ENCODE results near the gene UVSSA.
A peak's percentile ranks its signal among the peaks of the same experiment; 100 is the strongest.

Gene UVSSA

GRCh38 chr4:1346781-1347409 lies at the start of gene UVSSA:
TSS of gene UVSSA (plus strand) at chr4:1347208. CDS start at chr4:1348092, 884 bp downstream.
- peak within 1 kb of the TSS; percentile 90 for H3K27ac ChIP-seq
- TF ChIP-seq ZFX (IDR thresholded peaks at IDR 0.05; ENCODE audit: borderline replicate concordance): no peak

DNA sequence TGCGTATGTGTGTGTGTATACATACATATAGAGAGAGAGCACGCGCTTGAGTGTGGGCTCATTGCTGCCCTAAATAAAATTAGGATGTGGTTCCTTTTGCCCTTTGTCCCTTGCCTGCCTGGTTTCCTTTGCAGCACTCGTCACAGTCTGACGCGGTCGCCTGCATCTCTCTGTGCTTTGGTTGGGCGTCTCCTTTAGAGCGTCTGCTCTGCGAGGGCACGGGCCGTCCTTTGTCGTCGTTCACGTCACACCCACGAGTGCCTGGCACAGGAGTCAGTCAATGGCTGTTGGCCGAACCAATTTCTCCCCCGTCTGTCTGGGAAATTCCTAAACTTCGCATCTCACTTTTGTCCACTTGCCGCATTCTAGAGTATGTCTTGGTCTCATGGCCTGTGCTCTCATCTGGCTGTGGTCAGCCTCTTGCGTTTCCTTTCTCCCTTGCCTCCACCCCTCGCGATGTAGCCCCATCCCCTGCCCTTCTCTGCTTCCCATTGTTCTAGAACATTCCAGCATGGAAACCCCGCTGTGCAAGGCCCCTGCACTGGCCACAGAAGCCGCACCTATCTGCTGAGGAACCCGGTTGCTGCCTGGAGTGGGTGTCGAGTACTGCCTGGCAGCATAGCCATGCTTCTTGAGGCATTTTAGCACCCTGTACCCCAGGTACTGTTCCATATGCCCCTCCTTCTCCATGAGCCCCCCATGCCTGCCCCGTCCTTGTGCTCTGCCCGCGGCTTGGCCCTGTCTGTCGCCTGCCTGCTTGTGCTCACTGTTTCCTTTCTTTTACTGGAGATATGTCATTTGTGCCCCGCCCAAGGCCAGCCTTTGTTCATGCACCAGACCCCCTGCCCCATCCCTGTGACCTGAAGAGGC lies 49.3 kb upstream of the UVSSA start:
- no peak overlapping the region for H3K27ac ChIP-seq
- no peak for TF ChIP-seq ZFX (IDR thresholded peaks at IDR 0.05; ENCODE audit: borderline replicate concordance)
- TF ChIP-seq, protein P1, sequence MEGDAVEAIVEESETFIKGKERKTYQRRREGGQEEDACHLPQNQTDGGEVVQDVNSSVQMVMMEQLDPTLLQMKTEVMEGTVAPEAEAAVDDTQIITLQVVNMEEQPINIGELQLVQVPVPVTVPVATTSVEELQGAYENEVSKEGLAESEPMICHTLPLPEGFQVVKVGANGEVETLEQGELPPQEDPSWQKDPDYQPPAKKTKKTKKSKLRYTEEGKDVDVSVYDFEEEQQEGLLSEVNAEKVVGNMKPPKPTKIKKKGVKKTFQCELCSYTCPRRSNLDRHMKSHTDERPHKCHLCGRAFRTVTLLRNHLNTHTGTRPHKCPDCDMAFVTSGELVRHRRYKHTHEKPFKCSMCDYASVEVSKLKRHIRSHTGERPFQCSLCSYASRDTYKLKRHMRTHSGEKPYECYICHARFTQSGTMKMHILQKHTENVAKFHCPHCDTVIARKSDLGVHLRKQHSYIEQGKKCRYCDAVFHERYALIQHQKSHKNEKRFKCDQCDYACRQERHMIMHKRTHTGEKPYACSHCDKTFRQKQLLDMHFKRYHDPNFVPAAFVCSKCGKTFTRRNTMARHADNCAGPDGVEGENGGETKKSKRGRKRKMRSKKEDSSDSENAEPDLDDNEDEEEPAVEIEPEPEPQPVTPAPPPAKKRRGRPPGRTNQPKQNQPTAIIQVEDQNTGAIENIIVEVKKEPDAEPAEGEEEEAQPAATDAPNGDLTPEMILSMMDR (IDR thresholded peaks at IDR 0.05): no peak

- H3K27ac ChIP-seq: no peak overlapping the region
- TF ChIP-seq, protein P1 (IDR thresholded peaks at IDR 0.05): no peak
- TF ChIP-seq ZFX (IDR thresholded peaks at IDR 0.05; ENCODE audit: borderline replicate concordance): no peak
Measured at GRCh38 chr4:1298461-1298860, 48.5 kb upstream of the UVSSA start.

DNA sequence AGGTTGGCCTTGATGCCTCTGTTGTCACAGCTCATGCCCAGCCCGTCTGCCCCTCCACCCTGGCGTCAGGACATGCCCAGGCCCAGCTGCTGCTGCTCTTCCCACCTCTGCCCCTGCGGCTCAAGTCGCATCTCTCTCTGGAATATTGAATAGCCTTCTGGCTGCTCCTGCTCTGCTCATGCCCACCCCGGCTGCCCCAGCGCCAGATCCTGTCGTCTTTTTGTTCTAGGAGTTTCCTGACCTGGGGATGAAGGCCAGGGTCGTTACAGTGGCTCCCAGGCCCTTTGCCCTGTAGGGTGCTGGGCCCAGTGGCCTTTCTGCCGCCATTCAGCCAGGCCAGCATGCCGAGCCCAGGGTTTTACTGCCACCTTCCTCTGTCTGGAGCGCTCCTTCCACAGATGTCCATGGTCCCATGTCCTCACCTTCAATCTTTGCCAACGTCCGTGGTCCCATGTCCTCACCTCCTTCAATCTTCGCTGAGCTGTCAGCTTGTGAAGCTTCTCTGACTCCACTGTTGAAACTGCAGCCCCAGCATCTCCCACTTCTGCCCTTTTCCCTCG lies 47.6 kb upstream of the UVSSA start:
- H3K27ac ChIP-seq: no peak overlapping the region
- no peak for TF ChIP-seq ZFX (IDR thresholded peaks at IDR 0.05; ENCODE audit: borderline replicate concordance)
- TF ChIP-seq, protein P1 (IDR thresholded peaks at IDR 0.05): no peak

GRCh38 chr4:1300466-1301455 lies 46.2 kb upstream of the UVSSA start:
- H3K27ac ChIP-seq: no peak overlapping the region
- TF ChIP-seq, protein P1 (IDR thresholded peaks at IDR 0.05): no peak
- no peak for TF ChIP-seq ZFX (IDR thresholded peaks at IDR 0.05; ENCODE audit: borderline replicate concordance)

- TF ChIP-seq, protein P1 (IDR thresholded peaks at IDR 0.05): no peak
- TF ChIP-seq ZFX (IDR thresholded peaks at IDR 0.05; ENCODE audit: borderline replicate concordance): no peak
- H3K27ac ChIP-seq: no peak overlapping the region
Measured at GRCh38 chr4:1302159-1302558, 44.8 kb upstream of the UVSSA start.

DNA sequence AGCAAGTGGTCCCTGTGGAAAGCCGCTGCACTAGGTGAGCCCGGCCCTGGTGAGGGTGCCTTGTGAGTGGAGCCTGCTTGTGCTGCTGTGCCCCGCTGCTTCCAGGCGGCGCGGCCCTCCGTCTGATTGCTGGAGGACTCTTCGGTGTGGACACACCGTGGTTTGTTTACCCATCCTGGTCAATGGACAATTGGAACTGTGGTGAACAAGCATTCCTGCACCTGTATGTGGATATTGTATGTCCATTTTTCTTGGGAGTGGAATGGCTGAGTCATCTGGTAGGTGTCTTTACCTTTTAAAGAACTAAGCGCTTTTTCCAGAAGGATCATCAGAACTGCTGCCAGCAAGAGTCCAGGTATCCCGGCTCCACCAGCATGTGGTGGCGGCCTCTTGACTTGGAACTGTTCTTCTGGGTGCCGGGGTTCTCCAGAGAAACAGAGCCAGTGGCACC lies 41.7 kb upstream of the UVSSA start:
- no peak overlapping the region for H3K27ac ChIP-seq
- TF ChIP-seq ZFX (IDR thresholded peaks at IDR 0.05; ENCODE audit: borderline replicate concordance): no peak
